OCI-LY1 (cell line): ENCODE results near the gene NHP2.

Source experiments
- H2AFZ ChIP-seq: fragments of 200-600 bp; sonication (generic), shearing (Covaris generic); 2 replicates; pipeline ENCODE4 v1.6.0; 2014; ENCODE audit warnings: antibody characterized with exemption, mild to moderate bottlenecking, low read length
- H3F3A ChIP-seq: fragments of 200-600 bp; sonication (generic), shearing (Covaris generic); 2 replicates; pipeline ENCODE4 v1.6.0; 2014; ENCODE audit warnings: mild to moderate bottlenecking, antibody characterized with exemption, low read length, moderate library complexity; ENCODE audit not compliant: insufficient read depth
- H3K27ac ChIP-seq: fragments of 200-600 bp; sonication (generic); 2 replicates; pipeline ENCODE4 v1.5.1; 2014; ENCODE audit warnings: low read length, mixed run types, mild to moderate bottlenecking, low read depth; ENCODE audit not compliant: poor library complexity, severe bottlenecking
- H3K27me3 ChIP-seq: fragments of 200-600 bp; sonication (generic); 2 replicates; pipeline ENCODE4 v1.6.0; 2014; ENCODE audit warnings: antibody characterized with exemption, mild to moderate bottlenecking, low read length, moderate library complexity; ENCODE audit not compliant: insufficient read depth
- H3K36me3 ChIP-seq: fragments of 200-600 bp; sonication (generic); 2 replicates; pipeline ENCODE4 v1.6.1; 2014; ENCODE audit warnings: mild to moderate bottlenecking, antibody characterized with exemption, low read length, moderate library complexity, mixed read lengths; ENCODE audit not compliant: insufficient read depth
- H3K4me1 ChIP-seq: fragments of 200-600 bp; sonication (generic); 2 replicates; pipeline ENCODE4 v1.5.1; 2014; ENCODE audit warnings: mild to moderate bottlenecking, low read length, moderate library complexity; ENCODE audit not compliant: insufficient read depth, severe bottlenecking
- H3K4me2 ChIP-seq: fragments of 200-600 bp; sonication (generic), shearing (Covaris generic); 2 replicates; pipeline ENCODE4 v1.6.1; 2014; ENCODE audit warnings: low read length
- H3K4me3 ChIP-seq: fragments of 200-600 bp; sonication (generic); 2 replicates; pipeline ENCODE4 v1.5.1; 2014; ENCODE audit warnings: low read length, low read depth, mild to moderate bottlenecking, mixed read lengths; ENCODE audit not compliant: poor library complexity, severe bottlenecking
- H3K79me2 ChIP-seq: fragments of 200-600 bp; shearing (Covaris generic); 2 replicates; pipeline ENCODE4 v1.6.1; 2016; ENCODE audit warnings: mixed run types, low read length, mixed read lengths; ENCODE audit not compliant: insufficient read depth
- H3K9ac ChIP-seq: fragments of 200-600 bp; sonication (generic), shearing (Covaris generic); 2 replicates; pipeline ENCODE4 v1.6.1; 2014; ENCODE audit warnings: mild to moderate bottlenecking, low read length, mixed read lengths
- H3K9me2 ChIP-seq: fragments of 200-600 bp; sonication (generic), shearing (Covaris generic); 2 replicates; pipeline ENCODE4 v1.6.1; 2014; ENCODE audit warnings: low read depth, mild to moderate bottlenecking, low read length, mixed read lengths
- H3K9me3 ChIP-seq: fragments of 200-600 bp; shearing (Covaris generic); 2 replicates; pipeline ENCODE4 v1.6.1; 2014; ENCODE audit warnings: low read length, mixed read lengths
- H4K20me1 ChIP-seq: fragments of 200-600 bp; sonication (generic), shearing (Covaris generic); 2 replicates; pipeline ENCODE4 v1.6.0; 2016; ENCODE audit warnings: mild to moderate bottlenecking, low read length; ENCODE audit not compliant: insufficient read depth
- EZH2 ChIP-seq: fragments of 200-600 bp; sonication (generic), shearing (Covaris generic); IDR thresholded peaks from 2 replicates; pipeline ENCODE4 v1.8.0; 2017; ENCODE audit warnings: borderline replicate concordance, mixed run types, mild to moderate bottlenecking, antibody characterized with exemption, low read length, moderate library complexity, mixed read lengths
- TF ChIP-seq, protein P1 (sequence below): fragments of 200-600 bp; sonication (generic), shearing (Covaris generic); IDR thresholded peaks from 2 replicates; pipeline ENCODE4 v1.5.1; 2017; ENCODE audit warnings: mild to moderate bottlenecking, antibody characterized with exemption, low read length, moderate library complexity, mixed read lengths

The NHP2 gene

DNA sequence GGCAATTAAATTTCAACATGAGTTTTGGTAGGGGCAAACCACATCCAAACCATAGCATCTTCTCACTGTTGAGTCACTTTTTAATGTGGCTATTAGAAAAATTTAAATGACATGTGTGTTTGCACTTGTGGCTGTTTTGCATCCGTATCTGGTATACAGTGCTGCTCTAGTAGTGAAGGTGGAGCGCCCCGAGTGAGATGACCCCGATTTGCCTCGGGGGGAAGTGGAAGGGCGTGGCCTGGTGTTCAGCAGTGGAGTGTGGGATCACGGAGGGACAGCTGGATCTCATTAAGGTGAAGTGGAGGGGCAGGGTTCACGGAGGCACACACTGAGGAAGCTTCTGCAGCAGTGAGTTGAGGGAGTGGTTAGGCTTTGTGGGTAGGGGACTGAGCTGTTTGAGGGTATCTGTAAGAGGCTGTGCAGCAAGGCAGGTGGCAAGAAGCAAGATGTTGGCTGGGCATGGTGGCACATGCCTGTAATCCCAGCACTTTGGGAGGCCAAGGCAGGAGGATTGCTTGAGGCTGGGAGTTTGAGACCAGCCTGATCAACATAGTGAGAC lies 39.6 kb upstream of the NHP2 start:
- Histone ChIP-seq H3K27ac (no peak overlapping the region), H3K9me3 (no peaks in the 10 kb centered on the region), H3K36me3 (no peaks in the 10 kb centered on the region), H4K20me1 (no peaks in the 10 kb centered on the region), H3K4me3 (no peak overlapping the region), H3F3A (no peaks in the 10 kb centered on the region), H3K9me2 (no peaks in the 10 kb centered on the region), H2AFZ (no peak overlapping the region), H3K27me3 (peaks cover 5% of the 10 kb centered on the region; the same call in 1 of the 2 replicates), H3K9ac (no peak overlapping the region), H3K4me2 (no peak overlapping the region), H3K4me1 (no peaks in the 10 kb centered on the region), H3K79me2 (no peaks in the 10 kb centered on the region)
- TF ChIP-seq EZH2, result no peak
- TF ChIP-seq, protein P1, sequence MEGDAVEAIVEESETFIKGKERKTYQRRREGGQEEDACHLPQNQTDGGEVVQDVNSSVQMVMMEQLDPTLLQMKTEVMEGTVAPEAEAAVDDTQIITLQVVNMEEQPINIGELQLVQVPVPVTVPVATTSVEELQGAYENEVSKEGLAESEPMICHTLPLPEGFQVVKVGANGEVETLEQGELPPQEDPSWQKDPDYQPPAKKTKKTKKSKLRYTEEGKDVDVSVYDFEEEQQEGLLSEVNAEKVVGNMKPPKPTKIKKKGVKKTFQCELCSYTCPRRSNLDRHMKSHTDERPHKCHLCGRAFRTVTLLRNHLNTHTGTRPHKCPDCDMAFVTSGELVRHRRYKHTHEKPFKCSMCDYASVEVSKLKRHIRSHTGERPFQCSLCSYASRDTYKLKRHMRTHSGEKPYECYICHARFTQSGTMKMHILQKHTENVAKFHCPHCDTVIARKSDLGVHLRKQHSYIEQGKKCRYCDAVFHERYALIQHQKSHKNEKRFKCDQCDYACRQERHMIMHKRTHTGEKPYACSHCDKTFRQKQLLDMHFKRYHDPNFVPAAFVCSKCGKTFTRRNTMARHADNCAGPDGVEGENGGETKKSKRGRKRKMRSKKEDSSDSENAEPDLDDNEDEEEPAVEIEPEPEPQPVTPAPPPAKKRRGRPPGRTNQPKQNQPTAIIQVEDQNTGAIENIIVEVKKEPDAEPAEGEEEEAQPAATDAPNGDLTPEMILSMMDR, result no peak

DNA sequence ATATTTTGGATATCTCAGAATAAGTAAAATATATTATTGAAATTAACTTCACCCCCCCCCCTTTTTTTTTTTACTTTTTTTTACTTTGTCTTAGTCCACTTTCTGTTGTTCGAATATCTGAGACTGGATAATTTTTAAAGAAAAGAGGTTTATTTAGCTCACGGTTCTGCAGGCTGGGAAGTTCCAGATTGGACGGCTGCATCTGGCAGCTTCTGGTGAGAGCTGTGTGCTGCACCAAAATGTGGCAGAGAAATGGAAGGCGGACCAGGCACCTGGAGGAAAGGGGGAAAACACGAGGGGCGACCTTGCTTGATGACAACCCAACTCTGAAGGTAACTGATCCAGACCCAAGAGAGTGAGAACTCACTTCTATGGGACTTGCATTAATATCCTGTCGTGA lies 39.1 kb upstream of the NHP2 start:
- no peak overlapping the region for H2AFZ ChIP-seq
- no peaks in the 10 kb centered on the region for H3K36me3 ChIP-seq
- no peaks in the 10 kb centered on the region for H3K79me2 ChIP-seq
- H3K9ac ChIP-seq, result no peak overlapping the region
- H3K9me2 ChIP-seq, result no peaks in the 10 kb centered on the region
- no peaks in the 10 kb centered on the region for H3F3A ChIP-seq
- H4K20me1 ChIP-seq, result no peaks in the 10 kb centered on the region
- H3K4me3 ChIP-seq, result no peak overlapping the region
- H3K9me3 ChIP-seq, result no peaks in the 10 kb centered on the region
- H3K4me2 ChIP-seq, result no peak overlapping the region
- H3K27me3 ChIP-seq, result peaks cover 5% of the 10 kb centered on the region; the same call in 1 of the 2 replicates
- H3K27ac ChIP-seq, result no peak overlapping the region
- no peak for TF ChIP-seq EZH2
- TF ChIP-seq, protein P1, result no peak
- no peaks in the 10 kb centered on the region for H3K4me1 ChIP-seq

DNA sequence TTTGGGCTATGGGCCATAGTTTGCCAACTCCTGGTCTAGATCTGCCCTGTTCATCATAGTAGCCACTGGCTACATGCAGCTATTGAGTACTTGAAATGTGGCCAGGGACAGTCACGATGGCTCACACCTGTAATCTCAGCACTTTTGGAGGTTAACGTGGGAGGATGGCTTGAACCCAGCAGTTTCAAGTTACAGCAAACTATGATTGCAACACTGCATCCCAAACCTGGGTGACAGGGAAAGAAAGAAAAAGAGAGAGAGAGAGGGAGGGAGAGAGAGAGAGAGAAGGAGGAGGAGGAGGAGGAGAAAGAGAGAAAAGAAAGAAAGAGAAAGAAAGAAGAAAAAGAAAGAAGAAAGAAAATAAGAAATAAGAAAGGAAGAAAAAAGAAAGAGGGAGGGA lies 38.6 kb upstream of the NHP2 start:
- no peak overlapping the region for H3K9ac ChIP-seq
- H3K36me3 ChIP-seq, result no peaks in the 10 kb centered on the region
- H2AFZ ChIP-seq, result no peak overlapping the region
- TF ChIP-seq, protein P1, result no peak
- TF ChIP-seq EZH2, result no peak
- no peaks in the 10 kb centered on the region for H3K9me3 ChIP-seq
- H3K4me2 ChIP-seq, result no peak overlapping the region
- no peaks in the 10 kb centered on the region for H4K20me1 ChIP-seq
- H3K79me2 ChIP-seq, result no peaks in the 10 kb centered on the region
- H3K4me3 ChIP-seq, result no peak overlapping the region
- H3K27me3 ChIP-seq, result peaks cover 5% of the 10 kb centered on the region; the same call in 1 of the 2 replicates
- no peak overlapping the region for H3K27ac ChIP-seq
- no peaks in the 10 kb centered on the region for H3K4me1 ChIP-seq
- no peaks in the 10 kb centered on the region for H3F3A ChIP-seq
- H3K9me2 ChIP-seq, result no peaks in the 10 kb centered on the region
